ENCODE results near the gene UBE2D2.

Gene UBE2D2

DNA sequence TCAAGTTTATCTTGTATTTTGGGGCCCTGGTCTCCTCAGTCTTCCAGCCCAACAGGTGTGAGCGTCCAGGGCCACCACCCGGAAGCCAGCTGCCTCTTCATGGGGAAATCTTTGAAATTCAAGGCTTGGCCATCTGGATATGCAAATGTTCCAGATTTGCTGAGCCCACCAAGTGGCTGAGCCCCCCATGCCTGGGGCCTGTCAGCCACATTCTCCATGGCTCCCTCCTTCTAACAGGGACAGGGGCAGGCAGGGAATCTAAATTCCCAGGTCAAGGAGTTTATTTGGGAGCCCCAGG, 72.8 kb downstream of the UBE2D2 start:
- TF ChIP-seq, protein P1, sequence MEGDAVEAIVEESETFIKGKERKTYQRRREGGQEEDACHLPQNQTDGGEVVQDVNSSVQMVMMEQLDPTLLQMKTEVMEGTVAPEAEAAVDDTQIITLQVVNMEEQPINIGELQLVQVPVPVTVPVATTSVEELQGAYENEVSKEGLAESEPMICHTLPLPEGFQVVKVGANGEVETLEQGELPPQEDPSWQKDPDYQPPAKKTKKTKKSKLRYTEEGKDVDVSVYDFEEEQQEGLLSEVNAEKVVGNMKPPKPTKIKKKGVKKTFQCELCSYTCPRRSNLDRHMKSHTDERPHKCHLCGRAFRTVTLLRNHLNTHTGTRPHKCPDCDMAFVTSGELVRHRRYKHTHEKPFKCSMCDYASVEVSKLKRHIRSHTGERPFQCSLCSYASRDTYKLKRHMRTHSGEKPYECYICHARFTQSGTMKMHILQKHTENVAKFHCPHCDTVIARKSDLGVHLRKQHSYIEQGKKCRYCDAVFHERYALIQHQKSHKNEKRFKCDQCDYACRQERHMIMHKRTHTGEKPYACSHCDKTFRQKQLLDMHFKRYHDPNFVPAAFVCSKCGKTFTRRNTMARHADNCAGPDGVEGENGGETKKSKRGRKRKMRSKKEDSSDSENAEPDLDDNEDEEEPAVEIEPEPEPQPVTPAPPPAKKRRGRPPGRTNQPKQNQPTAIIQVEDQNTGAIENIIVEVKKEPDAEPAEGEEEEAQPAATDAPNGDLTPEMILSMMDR (IDR thresholded peaks at IDR 0.05): no peak

DNA sequence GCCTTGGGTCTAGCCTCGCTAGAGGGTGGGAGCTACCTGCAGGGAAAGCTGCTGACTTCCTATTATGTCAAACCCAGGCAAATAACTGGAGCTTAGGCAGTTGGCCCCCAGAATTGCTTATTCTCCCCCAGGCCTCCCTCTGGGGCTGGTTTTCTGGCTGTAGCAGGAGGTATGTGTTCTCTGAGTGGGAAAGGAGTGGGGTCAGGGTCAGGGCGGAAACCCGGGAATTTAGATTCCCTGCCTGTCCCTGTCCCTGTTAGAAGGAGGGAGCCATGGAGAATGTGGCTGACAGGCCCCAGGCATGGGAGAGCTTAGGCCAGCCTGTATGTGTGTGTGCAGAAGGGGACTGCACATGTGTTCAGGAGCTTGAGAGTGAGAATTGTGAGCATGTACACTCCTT, 73.4 kb downstream of the UBE2D2 start:
- TF ChIP-seq, protein P1 (IDR thresholded peaks at IDR 0.05): no peak

DNA sequence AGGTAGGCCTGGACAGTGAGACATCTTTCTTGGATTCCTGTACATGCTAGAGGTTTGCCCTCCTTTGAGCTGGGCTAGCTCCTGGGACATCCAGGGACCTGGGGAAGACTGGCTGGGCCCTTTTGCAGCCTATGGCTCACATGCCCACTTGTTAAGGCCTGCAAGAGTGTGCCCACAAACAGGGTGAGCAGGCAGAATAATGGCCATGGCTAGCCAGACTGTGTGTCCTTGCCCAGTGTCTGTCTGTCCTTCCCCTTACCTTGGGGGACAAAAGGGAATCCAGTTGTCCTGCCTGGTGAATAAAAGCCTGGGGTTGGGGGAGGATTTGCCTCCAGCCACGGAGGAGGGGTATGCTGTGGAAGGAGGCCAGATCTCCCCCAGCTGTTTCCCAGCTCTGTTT, 74.1 kb downstream of the UBE2D2 start:
- TF ChIP-seq, protein P1 (IDR thresholded peaks at IDR 0.05): no peak

DNA sequence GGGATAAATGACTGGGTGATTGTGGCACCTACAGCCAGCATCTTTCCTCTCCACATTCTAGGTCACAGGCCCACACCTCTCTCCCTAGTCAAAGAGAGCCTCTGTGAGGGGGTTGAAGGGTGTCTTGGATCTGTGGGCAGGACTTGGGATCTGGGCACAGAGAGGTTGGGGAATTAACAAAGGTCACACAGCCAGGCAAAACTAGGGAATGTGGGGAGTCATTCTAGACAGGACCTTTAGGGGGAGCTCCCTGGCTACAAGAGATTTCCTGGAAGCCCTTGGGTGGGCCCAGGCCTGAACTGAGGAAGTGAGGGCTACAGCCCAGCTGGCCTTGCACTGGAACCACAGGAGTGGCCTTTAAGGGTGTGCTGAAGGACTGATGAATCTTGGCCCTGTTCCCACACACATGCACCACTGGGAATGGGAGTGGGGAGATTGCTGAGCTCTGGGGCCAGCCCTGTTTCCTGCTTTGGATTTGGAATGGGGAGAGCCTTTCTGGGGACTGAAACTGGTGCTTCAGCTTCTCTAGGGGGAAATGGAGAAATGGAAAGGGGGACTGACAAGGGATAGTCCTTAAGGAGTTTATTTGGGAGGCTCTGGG, 74.6 kb downstream of the UBE2D2 start:
- TF ChIP-seq, protein P1 (IDR thresholded peaks at IDR 0.05): no peak

DNA sequence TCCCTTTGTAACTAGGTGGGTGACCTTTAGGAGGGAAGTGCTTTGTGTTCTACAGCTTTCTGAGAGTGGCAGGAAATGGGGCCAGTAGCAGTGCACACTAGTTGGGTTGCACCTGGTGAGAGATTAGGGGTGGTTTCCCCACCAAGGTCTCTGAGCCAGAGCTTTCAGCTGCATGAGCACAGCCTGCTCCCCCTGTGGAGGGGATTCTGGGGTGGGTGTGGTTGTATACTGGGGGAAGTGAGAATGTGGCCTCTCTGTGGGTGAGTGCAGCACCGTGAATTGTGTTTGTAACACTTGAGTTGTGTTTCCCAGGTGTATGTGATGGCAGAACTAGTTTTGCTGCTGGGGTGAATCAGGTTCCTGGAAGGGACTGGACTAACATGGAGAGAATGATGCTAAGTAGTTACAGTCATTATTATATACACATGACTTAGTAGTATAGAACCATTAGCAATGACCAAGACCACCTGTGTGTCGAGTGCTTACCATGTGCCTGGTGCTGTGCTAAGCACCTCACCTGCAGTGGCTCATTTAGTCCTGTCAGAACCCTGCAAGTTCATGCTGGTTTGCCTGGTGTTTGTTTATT, 75.2 kb downstream of the UBE2D2 start:
- TF ChIP-seq, protein P1 (IDR thresholded peaks at IDR 0.05): no peak

DNA sequence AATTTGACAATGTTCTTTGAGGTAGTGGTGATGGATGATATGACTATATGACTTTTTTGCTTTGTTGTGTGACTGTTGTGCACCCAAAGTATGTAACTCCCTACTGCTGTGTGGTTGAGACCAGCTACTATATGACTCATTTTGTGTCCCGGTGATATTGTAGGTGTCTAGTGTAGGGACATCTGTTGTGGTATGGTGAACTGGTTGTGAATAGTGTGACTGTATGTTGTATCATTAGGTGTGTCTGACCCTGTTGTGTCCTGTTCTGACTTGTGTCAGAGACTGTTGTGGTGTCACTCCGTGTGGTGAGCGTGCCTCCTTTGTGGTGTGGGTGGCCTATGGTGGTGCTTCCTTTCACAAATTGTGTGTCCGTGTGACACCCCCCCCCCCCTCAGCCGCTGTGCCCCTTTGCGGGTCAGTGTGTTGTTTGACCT, 75.9 kb downstream of the UBE2D2 start:
- TF ChIP-seq, protein P1 (IDR thresholded peaks at IDR 0.05): no peak

DNA sequence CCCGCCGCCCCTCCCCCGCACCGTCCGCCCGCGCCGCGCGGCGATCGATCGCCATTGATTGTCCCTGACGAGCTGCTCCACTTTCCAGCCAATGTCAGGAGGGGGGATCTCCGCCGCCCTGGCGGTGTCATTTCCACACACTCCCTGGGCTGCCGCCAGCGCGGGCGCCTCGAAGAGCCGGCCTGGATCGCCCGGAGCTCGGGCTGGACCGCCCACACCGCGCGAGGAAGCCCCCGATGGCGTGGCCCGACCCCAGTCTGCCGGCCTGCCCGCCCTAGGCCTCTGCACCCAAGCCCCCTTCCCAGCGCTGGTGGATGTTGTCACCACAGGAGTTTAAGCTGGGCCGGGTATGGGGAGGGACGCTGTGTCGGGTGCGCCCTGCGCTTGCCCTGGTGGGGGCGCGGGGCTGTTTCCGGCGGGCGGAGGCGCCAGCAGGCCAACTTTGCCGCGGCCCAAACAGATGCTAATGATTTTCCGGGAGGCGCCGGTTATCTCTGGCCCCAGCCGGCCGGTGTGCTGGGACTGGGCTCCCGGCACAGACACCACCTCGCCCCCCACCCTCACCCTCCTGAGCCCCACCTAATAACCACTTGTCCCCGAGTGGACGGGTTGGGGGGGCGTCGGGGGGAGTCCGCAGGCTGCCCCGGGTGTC, 76.4 kb downstream of the UBE2D2 start:
- TF ChIP-seq, protein P1 (IDR thresholded peaks at IDR 0.05): no peak

All from LNCAP (cell line).